GM18870 (cell line): ENCODE measurements around the gene DAAM2.

Experiments used
- ATAC-seq: cut with Tn5 transposase; IDR thresholded peaks from one replicate; pipeline ENCODE4 v1.9.1; 2021; ENCODE audit warnings: moderate library complexity; ENCODE audit not compliant: unreplicated experiment

DAAM2 gene

GRCh38 chr6:39786649-39787048, 5.5 kb upstream of the DAAM2 start:
- ATAC-seq: no peak

- no peak for ATAC-seq
Measured at GRCh38 chr6:39787322-39787721, 4.9 kb upstream of the DAAM2 start.

- ATAC-seq: no peak
Measured at GRCh38 chr6:39790772-39791171, 1.4 kb upstream of the DAAM2 start.

GRCh38 chr6:39791311-39791710, 865 bp upstream of the DAAM2 start:
- ATAC-seq: no peak

GRCh38 chr6:39792540-39793450, 619 bp downstream of the DAAM2 start:
- no peak for ATAC-seq

GRCh38 chr6:39793516-39793915, 1.3 kb downstream of the DAAM2 start:
- no peak for ATAC-seq

- ATAC-seq: no peak
Measured at GRCh38 chr6:39794231-39794630, 2.1 kb downstream of the DAAM2 start.

GRCh38 chr6:39797751-39798150, 5.6 kb downstream of the DAAM2 start:
- ATAC-seq: no peak

- ATAC-seq: no peak
Measured at GRCh38 chr6:39800034-39801032, 8.2 kb downstream of the DAAM2 start.

- no peak for ATAC-seq
Measured at GRCh38 chr6:39801456-39802251, 9.5 kb downstream of the DAAM2 start.

GRCh38 chr6:39803872-39804271, 11.7 kb downstream of the DAAM2 start:
- ATAC-seq: no peak

GRCh38 chr6:39804466-39805065, 12.4 kb downstream of the DAAM2 start:
- ATAC-seq: no peak

- ATAC-seq: no peak
Measured at GRCh38 chr6:39806278-39806677, 14.1 kb downstream of the DAAM2 start.

GRCh38 chr6:39808346-39808745, 16.2 kb downstream of the DAAM2 start:
- ATAC-seq: no peak

GRCh38 chr6:39808964-39809363, 16.8 kb downstream of the DAAM2 start:
- no peak for ATAC-seq

- no peak for ATAC-seq
Measured at GRCh38 chr6:39811835-39812345, 19.7 kb downstream of the DAAM2 start.

GRCh38 chr6:39812496-39812852, 20.3 kb downstream of the DAAM2 start:
- no peak for ATAC-seq

- no peak for ATAC-seq
Measured at GRCh38 chr6:39812853-39813533, 20.8 kb downstream of the DAAM2 start.

- ATAC-seq: no peak
Measured at GRCh38 chr6:39814236-39814635, 22.1 kb downstream of the DAAM2 start.

GRCh38 chr6:39815356-39815755, 23.2 kb downstream of the DAAM2 start:
- no peak for ATAC-seq
